Omental fat pad (tissue), 4 donors: ENCODE measurements around the gene EFHD2. TPM values are rescaled to one million over a fixed set of nuclear protein-coding genes. Genes with fewer than 3 reads are reported as not detected.
"Not testable (repeated sequence)": the region's sequence is repeated elsewhere in the genome, so short reads cannot be mapped to it uniquely, and the experiment has no call there.

Experiments
- ATAC-seq: fragments of 150-250 bp; one replicate; pipeline ENCODE4 v1.9.1; 2016; ENCODE audit warnings: mild to moderate bottlenecking, moderate library complexity; ENCODE audit not compliant: low FRiP score
- DNase-seq: peaks from one replicate; pipeline ENCODE4 v3.0.0-alpha.2; 2019; ENCODE audit warnings: low spot score
- total RNA-seq, 4 donors: library from RNA; depleted of rRNA; stranded (reverse); fragments of >200 nt; gene quantifications; one replicate each; pipeline ENCODE4 v1.1.0, GENCODE V29; 2016
- TF ChIP-seq, protein P1 (sequence below), 3 donors: fragments of 450-650 bp; IDR thresholded peaks; one replicate each; pipeline ENCODE4 v1.5.1; 2016 to 2017; ENCODE audit warnings: antibody characterized with exemption in 3 of 3, mild to moderate bottlenecking in 3 of 3, moderate library complexity in 2 of 3

The EFHD2 gene
- total RNA-seq, 4 donors from 2014 or later, result 35.6 to 120 (median 54.4) TPM

DNA sequence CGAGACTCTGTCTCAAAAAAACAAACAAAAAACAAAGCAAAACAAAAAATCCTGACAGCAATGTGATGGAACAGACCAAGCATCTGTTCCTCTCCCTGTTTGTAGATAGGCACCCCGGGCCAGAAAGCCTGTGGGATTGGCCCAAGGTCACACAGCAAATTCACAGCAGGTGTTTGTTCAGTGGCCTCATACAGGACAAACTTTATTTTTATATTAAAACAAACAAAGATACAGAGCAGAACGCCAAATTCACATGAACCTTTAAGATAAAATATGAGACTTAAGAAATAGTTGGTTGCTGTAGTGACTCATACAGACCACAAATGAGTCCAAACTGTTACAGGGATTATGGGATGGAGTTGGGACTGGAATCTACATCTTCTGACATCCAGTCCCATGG is 44.6 kb downstream of the EFHD2 start:
- TF ChIP-seq, protein P1, sequence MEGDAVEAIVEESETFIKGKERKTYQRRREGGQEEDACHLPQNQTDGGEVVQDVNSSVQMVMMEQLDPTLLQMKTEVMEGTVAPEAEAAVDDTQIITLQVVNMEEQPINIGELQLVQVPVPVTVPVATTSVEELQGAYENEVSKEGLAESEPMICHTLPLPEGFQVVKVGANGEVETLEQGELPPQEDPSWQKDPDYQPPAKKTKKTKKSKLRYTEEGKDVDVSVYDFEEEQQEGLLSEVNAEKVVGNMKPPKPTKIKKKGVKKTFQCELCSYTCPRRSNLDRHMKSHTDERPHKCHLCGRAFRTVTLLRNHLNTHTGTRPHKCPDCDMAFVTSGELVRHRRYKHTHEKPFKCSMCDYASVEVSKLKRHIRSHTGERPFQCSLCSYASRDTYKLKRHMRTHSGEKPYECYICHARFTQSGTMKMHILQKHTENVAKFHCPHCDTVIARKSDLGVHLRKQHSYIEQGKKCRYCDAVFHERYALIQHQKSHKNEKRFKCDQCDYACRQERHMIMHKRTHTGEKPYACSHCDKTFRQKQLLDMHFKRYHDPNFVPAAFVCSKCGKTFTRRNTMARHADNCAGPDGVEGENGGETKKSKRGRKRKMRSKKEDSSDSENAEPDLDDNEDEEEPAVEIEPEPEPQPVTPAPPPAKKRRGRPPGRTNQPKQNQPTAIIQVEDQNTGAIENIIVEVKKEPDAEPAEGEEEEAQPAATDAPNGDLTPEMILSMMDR (IDR thresholded peaks at IDR 0.05), result no peak
- ATAC-seq, result no peak
- DNase-seq, result no peak

DNA sequence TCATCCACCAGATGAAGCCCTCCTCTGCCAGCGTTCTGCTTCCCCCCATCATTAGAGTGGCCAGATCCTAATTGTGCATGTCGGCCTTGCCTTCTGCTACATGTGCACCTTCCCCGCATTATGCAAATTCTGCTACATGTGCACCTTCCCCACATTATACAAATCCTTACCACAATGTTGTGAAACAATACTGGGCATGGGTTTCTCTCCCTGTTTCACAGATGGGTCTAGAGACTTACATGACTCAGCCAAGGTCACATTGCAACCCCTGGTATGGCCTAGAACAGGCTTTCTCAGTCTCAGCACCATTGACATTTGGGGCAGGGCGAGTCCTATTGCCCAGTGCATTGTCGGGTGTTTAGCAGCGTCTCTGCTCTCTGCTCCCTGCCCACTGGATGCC is 45.8 kb downstream of the EFHD2 start:
- TF ChIP-seq, protein P1 (IDR thresholded peaks at IDR 0.05), result no peak

DNA sequence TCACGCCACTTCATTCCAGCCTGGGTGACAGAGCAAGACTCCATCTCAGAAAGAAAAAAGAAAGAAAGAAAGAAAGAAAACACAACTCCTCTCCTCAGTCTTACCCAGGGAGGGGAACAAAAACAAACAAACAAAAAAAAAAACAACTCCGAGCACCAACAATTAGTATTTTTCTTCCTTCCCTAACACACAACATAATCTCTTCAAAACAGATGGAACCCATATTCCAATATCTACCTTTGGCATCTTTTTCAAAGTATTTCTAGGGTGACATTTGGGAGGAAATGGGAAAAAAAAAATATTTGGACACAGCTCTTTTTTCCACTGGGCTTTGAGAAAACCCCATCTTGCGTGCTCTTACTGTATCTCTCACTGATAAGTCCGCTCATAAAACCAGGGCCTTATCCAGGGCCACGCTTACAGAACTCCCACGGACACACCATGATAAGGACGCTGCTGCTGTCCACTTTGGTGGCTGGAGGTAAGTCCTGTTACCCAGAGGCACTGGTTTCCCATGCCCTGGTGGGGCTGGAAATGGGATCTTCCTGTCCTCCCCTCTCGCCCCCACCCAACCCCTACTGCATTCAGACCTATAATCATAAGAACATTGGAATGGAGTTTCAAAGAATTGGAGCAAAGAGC is 46.7 kb downstream of the EFHD2 start, which contains the start of gene CELA2A:
TSS of gene CELA2A (plus strand) at position 420 of the 642 bp plus-strand sequence. CDS start at position 442, 22 bp downstream.
- ATAC-seq (no peak), DNase-seq (no peak)
- TF ChIP-seq, protein P1 (IDR thresholded peaks at IDR 0.05), result no peak

More for the DNA sequence above, 45.8 kb downstream of the EFHD2 start:
- ATAC-seq (no peak), DNase-seq (no peak)

DNA sequence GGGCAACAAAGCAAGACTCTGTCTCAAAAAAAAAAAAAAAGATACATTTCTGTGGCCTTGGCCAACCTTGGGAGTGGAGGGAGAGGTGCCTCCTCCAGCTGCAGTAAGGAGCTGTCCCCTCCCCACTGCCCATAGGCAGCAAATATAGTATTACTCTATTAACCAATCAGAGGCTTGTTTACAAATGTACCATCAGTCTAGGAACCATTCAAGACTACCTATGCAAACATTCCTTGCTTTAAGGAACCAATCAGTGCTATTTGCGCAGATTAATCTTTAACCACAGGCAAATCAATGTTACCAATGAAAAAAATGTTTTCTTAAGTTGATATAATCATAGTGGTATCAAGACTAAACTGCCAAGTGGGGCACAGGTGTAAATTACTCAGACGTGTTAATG is 47.9 kb downstream of the EFHD2 start:
- DNase-seq (no peak), ATAC-seq (no peak)
- TF ChIP-seq, protein P1 (IDR thresholded peaks at IDR 0.05), result no peak

DNA sequence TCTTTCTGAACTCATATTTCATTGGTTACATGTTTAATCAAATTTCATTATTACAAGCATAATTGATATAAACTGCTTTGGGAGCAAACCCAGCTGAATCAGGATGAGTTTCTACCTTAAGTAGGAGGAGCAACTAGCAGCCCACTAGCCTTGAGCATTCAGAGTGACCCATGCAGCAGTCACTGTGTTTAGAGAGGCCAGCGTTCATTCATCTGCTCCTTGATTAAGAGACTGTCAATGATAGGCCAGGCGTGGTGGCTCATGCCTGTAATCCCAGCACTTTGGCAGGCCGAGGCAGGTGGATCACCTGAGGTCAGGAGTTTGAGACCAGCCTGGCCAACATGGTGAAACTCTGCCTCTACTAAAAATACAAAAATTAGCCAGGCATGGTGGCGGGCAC is 48.7 kb downstream of the EFHD2 start:
- not testable (repeated sequence) for ATAC-seq

DNA sequence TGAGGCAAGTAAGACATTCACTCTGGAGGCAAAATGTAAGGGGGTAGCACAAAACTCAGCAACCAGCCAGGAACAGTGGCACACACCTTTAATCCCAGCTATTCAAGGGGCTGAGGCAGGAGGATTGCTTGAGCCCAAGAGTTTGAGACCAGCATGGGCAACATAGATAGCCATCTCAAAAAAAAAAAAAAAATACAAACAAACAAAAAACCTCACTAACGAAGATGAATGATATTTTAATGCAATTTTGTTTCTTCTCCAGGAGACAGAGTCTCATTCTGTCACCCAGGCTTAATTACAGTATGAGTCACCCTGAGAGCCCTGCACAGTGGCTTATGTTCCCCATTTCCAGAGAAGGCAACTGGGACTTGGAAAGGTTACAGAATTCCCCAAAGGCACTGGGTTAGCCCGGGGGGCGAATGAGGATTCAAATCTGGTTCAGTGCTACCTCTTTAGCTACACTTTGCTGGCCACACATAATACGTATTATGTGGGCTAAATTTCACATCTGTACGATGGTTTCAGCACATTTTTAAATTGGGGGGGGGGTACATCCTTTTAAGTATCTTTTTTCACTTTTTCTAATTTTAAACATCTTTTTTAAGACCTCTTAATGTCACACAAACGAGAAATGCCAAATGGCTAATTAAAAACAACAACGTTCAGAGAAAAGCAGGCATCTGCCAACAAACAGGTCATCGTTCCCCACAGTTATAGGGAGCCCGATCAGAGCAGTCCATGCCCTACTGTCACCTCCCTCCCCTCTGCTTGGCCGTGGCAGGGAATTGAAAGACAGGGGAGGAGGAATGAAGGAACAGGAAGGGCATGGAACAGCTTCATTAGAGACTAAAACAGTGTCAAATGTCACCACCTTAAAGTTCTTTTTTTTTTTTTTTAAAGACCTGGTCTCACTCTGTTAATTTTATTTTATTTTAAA is 50.4 kb downstream of the EFHD2 start:
- ATAC-seq, result no peak
- TF ChIP-seq, protein P1 (IDR thresholded peaks at IDR 0.05), result no peak
- no peak for DNase-seq

More for the DNA sequence above, 48.7 kb downstream of the EFHD2 start:
- not testable (repeated sequence) for DNase-seq

DNA sequence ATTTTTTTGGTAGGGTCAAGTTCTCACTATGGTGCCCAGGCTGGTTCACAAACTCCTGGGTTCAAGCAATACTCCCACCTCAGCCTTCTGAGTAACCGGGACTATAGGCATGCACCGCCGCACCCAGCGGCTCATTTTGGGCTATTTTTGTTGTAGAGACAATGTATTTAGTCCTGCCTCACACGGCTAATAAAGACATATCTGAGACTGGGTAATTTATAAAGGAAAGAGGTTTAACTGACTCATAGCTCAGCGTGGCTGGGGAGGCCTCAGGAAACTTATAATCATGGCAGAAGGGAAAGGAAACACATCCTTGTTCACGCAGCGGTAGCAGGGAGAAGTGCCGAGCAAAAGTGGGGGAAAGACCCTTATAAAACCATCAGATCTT is 51.0 kb downstream of the EFHD2 start:
- ATAC-seq, result no peak
- TF ChIP-seq, protein P1 (IDR thresholded peaks at IDR 0.05), result no peak
- DNase-seq, result no peak

DNA sequence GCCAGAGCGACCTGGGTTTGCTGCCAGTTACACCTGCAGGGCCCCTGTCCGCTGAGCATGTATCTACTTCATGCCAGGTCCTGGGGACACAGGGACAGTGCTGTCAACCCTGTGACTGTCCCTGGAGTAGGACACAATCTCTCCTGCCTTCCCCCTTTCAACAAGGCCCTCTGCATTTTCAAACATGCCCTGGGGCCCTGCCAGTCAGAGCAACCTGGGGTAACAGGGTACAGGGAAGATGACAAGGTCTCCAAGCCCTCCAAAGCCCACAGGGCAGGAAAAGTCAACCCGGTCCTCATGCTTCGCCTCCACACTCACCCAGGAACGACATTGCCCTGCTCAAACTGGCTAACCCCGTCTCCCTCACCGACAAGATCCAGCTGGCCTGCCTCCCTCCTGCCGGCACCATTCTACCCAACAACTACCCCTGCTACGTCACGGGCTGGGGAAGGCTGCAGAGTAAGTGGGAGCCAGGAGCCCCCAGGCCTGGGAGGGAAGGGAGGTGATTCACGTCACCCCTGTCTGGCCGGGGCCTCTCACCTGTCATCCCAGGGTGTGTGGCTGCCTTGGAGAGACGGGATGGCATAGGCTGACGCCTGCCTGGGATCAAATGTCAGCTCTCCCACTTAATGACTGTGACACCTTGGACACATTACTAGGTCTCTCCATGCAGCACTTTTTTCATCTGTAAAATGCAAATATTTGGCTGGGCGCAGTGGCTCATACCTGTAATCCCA is 53.5 kb downstream of the EFHD2 start:
- DNase-seq, ATAC-seq: not testable (repeated sequence)

DNA sequence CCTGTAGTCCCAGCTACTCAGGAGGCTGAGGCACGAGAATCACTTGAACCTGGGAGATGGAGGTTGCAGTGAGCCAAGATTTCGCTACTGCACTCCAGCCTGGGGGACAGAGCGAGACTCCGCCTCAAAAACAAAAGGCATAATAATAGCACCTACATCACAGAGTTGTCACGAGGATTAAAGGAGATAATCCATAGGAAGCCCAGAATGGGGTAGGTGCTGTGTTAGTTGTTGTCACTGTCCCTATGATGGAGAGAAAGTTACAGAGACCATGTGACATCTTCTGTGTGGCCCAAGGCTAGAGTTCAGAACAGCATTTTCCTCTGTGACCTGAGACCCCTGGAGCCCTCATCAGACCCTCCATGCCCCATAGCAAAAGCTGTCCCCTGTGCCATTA is 54.2 kb downstream of the EFHD2 start:
- peak; percentile 24 for ATAC-seq
- DNase-seq, result not testable (repeated sequence)
